HG03066 (cell line): ENCODE measurements around the gene ZCCHC13.
A peak's percentile ranks its signal among the peaks of the same experiment; 100 is the strongest.
"Not testable (repeated sequence)": the region's sequence is repeated elsewhere in the genome, so short reads cannot be mapped to it uniquely, and the experiment has no call there.

Experiments used
- ATAC-seq: cut with Tn5 transposase; IDR thresholded peaks from one replicate; pipeline ENCODE4 v1.9.1; 2021; ENCODE audit warnings: low read depth; ENCODE audit not compliant: unreplicated experiment

ZCCHC13 gene

DNA sequence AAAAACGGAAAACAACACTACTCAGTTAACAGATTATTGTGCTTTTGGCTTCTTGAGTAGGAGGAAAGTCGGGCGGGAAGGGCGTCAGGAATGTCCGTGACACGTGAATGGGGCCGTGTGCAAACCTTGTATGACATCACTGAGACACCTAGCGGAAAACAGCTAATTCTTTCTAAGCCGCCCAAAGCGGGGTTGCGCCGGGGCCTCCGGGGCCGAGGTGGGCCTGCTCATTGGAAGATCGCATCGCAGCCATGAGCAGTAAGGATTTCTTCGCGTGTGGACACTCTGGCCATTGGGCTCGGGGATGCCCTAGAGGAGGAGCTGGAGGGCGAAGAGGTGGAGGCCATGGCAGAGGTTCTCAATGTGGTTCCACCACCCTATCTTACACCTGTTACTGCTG lies at the start of gene ZCCHC13:
Gene ZCCHC13 (plus strand): TSS at position 165 of the 400 bp plus-strand sequence. CDS start 87 bp downstream, at position 252.
- ATAC-seq: no peak

GRCh38 chrX:74258111-74258510 lies 45.9 kb upstream of the ZCCHC13 start:
- ATAC-seq: not testable (repeated sequence)

DNA sequence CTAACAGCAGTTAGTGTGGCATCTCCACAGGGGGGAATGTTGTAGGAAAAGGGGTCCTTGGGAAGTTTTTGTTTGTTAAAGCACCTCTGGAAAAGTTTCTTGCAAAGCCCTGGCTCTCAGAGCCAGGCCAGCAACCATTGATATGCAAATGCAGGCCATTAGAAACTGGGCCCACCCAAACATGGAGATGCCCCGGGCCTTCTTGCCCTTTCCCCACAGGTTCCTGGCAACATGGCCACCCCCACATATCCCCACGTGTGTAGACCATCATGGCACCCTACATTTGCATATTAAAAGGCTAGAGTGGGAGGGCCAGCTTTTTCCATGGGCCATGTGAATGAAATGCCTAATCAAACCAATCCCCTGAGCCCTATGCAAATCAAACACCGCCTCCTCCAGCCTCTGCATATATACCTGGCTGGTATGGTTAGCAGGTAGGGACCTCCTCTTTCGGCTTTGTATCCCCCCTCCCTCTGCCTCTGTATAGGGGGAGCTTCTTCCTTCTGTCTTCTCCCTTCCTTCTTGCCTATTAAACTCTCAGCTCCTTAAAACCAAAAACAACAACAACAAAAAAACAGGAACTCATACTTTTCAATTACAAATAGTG lies 44.0 kb upstream of the ZCCHC13 start:
- ATAC-seq: no peak

- no peak for ATAC-seq
Observed at GRCh38 chrX:74262452-74263209, 41.3 kb upstream of the ZCCHC13 start.

GRCh38 chrX:74270393-74270792 lies 33.6 kb upstream of the ZCCHC13 start:
- no peak for ATAC-seq

- ATAC-seq: peak; percentile 76
Observed at GRCh38 chrX:74272230-74272629, 31.8 kb upstream of the ZCCHC13 start.

DNA sequence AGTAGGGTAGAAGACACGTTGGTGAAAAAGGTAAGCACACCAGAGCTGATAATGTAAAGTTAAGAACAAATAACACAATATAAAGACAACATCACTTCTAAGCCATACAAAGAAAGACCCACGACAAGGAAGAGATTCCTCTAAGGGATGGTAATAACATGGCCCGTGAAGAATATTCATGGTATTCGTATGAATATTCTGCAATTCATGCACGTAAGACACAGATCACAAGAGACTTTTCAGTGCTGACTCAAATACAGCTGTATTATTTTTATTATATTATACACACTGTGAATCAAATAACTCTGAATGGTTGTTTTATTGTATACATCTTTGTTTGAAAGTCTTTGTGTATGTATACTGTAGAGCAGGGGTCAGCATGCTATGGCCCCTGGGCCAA lies 29.5 kb upstream of the ZCCHC13 start:
- no peak for ATAC-seq

DNA sequence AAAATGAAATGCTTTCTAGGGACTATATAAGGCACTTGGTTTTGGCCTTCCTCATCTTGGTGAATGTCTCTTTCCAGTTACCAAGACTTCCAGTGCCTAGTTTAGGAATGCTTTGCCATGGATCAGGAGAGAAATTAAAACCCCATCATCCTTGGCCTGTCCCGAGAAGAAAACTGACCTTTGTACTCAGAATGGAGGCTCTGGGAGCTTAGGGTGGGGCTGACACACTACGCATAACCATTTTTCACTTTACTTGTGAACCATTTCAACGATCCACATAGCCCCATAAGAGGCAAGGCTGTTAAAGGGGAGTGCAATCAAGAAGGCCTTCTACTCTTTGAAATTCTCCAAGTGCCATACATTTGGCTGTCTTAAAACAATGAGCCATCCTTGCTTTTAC lies 26.7 kb upstream of the ZCCHC13 start:
- no peak for ATAC-seq

- ATAC-seq: no peak
Observed at GRCh38 chrX:74277846-74278245, 26.1 kb upstream of the ZCCHC13 start.

GRCh38 chrX:74280759-74281158 lies 23.2 kb upstream of the ZCCHC13 start:
- ATAC-seq: peak; percentile 46

DNA sequence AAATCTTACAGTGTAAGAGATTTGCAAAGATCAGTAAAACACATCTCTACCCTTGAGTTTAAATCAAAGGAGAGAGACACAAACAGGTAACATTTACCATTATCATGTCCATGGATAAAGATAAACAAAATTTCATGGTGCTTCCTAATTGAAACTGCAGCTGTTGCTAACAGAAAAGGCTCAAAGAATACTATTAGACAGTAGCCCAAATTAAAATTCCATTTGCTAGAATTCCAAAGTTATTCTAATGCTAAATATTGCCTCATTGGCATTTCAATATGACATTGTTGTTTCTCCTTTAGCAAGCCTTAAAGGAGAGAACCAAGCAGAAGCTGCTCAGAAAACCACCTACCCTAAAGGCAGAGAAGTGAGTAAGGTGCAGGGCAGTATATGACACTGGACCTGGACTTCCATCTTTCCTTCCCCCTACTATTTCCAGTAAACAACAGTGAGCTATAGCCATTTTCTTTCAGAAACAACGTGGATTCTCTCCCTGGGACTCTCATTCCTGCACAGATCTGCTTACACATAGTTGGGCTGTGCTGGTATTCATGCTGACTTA lies 19.5 kb upstream of the ZCCHC13 start:
- no peak for ATAC-seq

- ATAC-seq: no peak
Observed at GRCh38 chrX:74286950-74287740, 16.8 kb upstream of the ZCCHC13 start.

DNA sequence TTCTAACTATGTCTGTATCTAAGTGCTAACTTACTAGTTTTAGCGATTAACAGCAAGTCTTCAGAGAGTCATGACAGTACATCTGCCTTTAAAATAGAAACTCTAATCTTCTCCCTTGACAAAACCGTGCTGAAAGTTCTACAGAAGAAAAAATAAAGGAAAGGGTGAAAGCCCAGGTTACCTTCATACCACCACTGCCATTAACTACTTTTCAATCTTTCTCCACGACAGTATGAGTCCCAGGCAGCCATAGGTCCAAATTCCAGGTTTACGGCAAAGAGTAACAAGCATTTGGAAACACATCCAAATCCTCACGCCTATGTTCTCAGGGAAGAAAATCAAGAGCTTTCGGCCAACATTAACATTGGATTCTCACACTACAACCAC lies 12.4 kb upstream of the ZCCHC13 start:
- no peak for ATAC-seq

- peak; percentile 88 for ATAC-seq
Observed at GRCh38 chrX:74291964-74292807, 11.8 kb upstream of the ZCCHC13 start.

- ATAC-seq: no peak
Observed at GRCh38 chrX:74292808-74293123, 11.2 kb upstream of the ZCCHC13 start.

DNA sequence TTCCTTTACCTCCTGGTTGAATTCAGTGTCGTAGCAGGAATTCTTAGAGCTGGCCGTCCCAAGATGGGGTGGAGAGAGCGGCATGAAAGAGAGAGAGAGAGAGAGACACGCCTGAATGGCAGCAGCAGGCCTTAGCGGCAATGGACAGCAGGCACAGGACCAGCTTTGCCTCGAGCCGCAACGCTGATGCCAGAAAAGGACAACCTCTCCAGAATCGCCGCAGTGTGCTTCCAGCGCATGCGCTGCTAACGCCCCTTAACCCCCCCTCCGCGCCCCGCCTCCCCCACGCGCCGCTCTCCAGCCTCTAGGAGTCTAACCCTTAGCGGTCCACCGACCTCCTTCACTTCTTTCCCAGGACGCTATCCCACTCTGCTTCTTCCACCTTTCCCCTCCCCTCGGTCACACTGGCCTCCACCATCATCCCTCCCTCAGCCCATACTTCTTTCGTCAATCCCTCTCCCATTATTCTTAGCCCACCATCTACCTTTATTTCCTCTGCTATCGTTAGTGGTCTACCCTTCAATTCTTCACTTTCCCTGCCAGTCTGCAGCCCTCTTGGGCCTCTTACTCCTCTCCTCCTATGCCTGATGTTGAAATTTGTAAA lies 10.5 kb upstream of the ZCCHC13 start:
- no peak for ATAC-seq

DNA sequence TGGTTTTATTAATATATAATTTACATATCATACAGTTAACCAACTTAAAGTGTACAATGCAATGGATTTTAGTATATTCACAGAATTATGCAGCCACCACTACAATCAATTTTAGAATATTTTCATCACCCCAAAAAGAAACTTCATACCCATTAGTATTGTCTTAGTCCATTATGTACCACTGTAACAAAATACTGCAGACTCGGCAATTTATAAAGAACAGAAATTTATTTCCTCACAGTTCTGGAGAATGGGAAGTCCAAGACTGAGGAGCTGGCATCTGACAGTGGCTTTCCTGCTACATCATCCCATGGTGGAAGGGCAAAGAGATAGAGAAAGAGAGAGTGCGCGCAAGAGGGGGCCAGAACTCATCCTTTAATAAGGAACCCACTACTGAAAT lies 8.9 kb upstream of the ZCCHC13 start:
- ATAC-seq: no peak

DNA sequence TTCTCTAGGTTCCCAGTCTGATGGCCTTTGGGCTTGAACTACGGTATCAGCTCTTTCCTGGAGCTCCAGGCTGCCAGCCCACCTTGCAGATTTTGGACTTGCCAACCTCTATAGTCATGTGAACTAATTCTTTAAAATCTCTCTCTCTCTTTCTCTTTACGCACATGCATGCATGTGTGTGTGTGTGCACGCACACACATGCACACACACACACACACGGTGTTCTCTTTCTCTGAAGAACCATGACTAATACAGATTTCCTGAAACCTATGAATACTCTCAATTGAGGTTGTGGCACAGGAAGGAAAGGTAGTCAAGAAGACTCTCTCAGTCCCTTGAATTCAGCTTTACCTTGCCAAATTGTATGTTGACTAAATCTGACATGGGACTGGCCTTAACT lies 6.2 kb upstream of the ZCCHC13 start:
- no peak for ATAC-seq

DNA sequence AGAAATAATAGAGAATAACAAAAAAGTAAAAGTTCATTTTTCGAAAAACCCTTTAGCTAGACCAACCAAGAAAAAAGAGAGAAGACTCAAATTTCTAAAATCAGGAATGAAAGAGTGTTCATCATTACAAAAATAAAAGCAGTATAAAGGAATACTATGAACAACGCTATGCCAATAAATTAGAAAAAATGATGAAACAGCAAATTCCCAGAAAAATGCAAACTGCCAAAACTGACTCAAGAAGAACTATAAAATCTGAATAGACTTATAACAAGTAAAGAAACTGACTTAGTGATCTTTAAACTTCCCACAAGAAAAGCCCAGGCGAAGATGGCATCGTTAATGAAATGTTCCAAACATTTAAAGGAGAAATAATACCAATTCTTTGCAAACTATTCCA lies 3.1 kb upstream of the ZCCHC13 start:
- no peak for ATAC-seq

DNA sequence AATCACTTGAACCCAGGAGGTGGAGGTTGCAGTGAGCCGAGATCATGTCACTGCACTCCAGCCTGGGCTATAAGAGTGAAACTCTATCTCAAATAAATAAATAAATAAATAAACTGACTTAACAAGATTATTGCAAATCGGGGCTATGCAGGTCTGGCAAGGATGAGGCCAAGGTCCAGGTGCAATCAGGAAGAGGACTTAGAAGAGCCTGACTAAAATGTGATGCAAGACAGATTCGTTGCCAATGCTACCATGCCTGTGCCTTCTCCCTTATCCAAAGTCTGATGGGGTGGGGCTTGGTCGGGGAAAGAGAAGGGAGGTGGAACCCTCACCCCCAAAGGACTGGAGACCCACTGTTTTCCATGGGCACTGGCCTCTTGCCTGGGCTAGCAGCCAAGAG lies 14.7 kb downstream of the ZCCHC13 start:
- ATAC-seq: no peak
